ENCODE results near the gene PTGER2.

The PTGER2 gene, protein sequence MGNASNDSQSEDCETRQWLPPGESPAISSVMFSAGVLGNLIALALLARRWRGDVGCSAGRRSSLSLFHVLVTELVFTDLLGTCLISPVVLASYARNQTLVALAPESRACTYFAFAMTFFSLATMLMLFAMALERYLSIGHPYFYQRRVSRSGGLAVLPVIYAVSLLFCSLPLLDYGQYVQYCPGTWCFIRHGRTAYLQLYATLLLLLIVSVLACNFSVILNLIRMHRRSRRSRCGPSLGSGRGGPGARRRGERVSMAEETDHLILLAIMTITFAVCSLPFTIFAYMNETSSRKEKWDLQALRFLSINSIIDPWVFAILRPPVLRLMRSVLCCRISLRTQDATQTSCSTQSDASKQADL

DNA sequence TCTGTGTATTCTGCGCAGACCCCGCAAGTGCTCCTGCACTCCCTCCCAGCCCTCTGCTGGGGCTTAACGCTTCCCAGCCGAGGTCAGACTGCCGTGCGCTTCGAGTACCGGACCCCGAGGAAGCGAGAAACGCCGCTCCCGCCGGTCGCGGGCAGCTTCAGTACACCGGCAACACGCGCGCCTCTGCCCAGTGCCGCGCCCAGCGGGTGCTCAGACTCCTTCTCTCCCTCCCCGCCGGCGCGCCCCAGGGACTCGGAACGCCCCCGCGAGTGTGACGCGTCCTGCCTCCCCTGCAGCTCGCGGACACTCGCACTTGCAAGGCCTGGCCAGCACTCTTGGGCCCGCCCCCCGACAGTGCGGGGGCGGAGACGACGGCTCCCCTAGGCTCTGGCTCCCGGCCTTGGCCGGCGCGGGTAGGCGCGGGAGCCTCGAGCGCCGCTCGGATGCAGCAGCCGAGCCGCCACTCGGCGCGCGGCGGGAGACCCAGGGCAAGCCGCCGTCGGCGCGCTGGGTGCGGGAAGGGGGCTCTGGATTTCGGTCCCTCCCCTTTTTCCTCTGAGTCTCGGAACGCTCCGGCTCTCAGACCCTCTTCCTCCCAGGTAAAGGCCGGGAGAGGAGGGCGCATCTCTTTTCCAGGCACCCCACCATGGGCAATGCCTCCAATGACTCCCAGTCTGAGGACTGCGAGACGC, at the start of gene PTGER2:
TSS of gene PTGER2 (plus strand) at position 410 of the 692 bp plus-strand sequence. CDS start at position 647, 237 bp downstream.
- no peak for DNase-seq

DNA sequence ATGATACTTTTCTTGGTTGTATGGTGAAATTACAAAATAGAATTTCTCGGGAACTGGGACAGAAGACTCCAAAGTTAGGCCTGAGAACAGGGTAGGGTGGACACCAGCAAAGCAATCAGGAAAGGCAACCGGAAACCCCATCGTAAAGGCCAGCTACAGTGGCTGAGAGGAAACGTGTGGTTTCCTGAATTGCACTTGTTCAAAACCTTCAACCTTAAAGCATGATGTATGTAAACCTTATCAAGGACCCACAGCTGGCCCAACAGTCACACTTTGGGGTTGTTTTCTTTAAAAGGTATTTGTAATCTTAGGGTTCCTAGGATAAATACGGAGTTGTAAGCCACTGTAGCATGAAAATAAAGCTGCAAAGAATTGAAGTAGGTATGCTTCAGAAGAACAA, 48.9 kb upstream of the PTGER2 start:
- DNase-seq: no peak

DNA sequence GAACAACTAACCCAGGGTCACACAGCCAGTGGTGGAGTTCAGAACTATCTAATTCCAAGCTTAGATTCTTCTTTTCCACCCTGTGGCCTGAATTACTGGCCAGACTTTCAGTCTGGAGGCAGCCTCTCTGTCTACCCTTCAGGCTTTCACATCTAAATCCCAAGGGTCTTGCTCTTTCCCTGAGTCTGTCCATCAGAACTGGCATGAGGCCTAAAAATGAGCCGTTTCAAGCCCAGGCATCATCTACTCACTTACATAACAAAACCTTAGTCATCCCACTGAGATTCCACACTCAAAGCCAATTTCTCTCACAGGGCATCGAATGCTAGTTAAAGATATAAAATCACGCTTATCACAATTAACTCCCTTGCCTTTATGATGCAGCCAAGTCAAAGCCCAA, 47.9 kb upstream of the PTGER2 start:
- no peak for DNase-seq

DNA sequence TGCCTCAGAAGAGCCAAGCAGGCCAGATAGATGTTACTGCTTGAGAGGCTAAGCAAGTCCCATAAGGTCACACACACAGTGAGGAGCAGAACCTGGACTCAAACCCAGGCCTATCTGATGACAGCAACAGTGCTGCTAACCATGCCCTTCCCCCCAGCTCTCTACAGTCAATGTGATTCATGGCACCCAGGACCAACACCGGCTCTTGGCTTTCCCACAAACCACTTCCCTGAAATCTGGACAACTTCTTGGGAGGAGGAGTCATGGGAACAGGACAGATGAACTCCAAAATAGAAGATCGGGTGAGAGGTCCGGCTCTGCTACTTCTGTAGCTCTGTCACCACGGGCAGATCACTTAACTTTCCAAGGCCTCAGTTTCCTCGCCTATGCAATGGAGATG, 47.3 kb upstream of the PTGER2 start:
- no peak for DNase-seq

DNA sequence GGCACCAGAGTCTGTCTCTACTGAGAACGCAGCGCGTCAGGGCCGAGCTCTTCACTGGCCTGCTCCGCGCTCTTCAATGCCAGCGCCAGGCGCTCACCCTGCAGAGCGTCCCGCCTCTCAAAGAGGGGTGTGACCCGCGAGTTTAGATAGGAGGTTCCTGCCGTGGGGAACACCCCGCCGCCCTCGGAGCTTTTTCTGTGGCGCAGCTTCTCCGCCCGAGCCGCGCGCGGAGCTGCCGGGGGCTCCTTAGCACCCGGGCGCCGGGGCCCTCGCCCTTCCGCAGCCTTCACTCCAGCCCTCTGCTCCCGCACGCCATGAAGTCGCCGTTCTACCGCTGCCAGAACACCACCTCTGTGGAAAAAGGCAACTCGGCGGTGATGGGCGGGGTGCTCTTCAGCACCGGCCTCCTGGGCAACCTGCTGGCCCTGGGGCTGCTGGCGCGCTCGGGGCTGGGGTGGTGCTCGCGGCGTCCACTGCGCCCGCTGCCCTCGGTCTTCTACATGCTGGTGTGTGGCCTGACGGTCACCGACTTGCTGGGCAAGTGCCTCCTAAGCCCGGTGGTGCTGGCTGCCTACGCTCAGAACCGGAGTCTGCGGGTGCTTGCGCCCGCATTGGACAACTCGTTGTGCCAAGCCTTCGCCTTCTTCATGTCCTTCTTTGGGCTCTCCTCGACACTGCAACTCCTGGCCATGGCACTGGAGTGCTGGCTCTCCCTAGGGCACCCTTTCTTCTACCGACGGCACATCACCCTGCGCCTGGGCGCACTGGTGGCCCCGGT, 46.4 kb upstream of the PTGER2 start, which contains the start of gene PTGDR:
TSS of gene PTGDR (plus strand) at position 198 of the 778 bp plus-strand sequence. CDS start at position 315, 117 bp downstream.
- DNase-seq: no peak

DNA sequence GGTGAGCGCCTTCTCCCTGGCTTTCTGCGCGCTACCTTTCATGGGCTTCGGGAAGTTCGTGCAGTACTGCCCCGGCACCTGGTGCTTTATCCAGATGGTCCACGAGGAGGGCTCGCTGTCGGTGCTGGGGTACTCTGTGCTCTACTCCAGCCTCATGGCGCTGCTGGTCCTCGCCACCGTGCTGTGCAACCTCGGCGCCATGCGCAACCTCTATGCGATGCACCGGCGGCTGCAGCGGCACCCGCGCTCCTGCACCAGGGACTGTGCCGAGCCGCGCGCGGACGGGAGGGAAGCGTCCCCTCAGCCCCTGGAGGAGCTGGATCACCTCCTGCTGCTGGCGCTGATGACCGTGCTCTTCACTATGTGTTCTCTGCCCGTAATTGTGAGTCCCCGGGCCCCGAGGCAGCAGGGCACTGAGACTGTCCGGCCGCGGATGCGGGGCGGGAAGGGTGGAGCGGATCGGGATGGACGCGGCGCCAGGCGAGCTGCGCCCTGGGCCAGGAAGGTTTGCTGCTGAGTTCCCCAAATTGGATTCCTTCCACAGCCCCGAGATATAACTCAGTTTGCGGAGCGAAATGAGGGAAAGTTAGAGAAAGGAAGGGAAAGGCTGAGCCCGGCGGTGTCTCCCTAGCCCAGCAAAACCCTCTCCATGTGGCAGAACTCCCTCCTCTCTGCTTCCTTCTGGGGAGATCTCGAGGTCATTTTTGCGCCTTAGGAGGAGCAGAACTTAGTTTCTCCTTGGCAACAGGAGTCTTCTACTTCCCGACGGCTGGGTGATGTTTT, 45.6 kb upstream of the PTGER2 start:
- no peak for DNase-seq

DNA sequence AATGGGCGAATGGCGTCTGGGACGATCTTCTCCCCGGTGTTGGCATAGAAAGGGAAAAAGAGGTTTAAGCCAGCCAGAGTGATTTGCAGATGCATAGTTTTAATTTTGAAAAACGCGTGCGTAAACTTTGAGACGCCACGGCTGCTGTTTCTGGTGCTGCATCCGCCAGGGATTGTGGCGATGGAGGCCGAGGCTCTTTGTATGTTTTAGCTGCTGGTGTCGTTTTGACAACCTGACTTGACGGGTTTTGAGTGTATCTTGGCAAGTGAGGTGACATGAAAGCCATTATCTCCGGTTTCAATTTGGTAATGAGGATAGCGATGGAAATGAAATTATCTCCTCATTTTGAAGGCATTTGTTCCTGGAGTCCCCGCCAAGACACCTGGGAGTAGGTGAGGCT, 45.0 kb upstream of the PTGER2 start:
- DNase-seq: no peak

DNA sequence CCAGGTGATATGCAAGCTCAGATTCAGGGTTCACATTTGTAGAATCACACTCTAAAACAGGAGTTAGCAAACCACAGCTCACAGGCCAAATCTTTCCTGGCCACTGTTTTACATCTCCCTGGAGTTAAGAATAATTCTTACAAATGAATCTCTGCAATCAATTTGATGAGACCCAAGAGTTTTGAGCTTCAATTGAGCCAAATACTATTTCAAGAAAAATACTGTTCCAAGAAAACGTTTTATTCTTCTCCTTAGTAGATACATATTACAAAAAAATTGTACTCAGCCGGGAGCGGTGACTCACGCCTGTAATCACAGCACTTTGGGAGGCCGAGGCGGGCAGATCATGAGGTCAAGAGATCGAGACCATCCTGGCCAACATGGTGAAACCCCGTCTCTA, 44.1 kb upstream of the PTGER2 start:
- DNase-seq: no peak

DNA sequence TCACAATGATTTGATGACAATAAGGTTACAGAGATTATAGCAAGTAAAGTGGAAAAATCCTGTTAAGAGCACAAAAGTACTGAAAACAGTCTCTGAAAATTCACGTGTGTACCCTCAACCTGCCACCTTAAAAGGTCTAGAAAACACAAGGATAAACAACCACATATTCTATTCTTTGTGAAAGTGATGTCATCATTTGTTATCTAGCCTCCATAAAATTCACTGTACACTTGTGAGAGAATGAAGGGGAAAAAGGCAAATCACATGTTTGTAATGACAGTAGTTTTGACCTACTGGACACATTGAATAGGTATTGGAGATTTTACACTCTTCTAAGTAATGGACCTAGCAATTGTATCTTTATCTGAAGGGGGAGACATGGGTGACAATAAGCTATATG, 42.6 kb upstream of the PTGER2 start:
- no peak for DNase-seq

DNA sequence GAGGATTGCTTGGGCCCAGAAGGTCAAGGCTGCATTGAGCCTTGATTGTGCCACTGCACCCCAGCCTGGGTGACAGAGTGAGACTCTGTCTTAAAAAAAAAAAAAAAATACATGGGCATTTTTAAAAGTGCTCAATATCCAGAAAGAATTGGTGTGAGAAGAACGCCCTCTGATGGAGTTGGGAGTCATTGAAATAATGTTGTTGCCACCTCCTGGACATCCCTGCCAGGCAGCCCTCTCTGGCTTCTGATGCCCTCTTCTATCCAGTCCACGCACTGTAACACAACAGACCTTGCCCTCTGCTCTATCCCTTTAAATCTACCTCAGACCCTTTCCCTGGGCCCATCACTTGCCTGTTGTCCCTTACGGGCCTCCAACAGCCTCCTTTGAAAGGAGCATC, 41.7 kb upstream of the PTGER2 start:
- no peak for DNase-seq

DNA sequence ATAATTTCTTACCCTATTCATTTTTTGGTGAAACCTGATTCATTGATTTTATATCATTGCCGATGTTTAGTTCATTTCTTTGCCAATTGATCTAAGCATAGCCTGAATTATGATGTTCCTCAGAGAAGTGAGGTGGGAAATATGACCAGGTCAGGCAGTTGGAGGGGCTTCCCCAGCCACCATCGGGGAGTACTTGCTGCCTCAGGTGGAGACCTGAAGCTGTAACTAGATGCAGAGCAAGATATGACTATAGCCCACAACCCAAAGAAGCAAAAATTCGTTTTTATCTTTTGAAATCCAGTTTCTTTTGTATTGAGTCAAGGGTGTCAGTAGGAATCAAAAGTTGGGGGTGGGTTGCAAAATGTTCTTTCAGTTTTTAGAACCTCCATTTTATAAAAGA, 38.7 kb upstream of the PTGER2 start:
- DNase-seq: no peak

DNA sequence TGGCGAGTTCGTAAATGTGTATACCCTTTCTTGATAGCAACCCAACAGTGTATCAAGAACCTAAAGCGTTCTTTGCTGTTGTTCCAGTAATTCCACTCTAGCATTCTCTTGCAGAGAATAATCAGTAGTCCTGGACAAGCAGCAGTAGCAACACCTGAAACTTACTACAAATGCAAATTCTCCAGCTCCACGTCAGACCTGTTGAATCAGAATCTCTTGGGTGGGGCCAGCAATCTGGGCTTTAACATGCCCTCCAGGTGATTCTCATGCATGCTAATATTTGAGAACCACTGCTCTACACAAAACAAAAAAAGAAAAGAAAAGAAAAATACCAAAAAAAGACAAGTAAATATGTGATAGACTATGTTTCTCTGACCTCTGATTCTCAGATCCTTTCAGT, 36.6 kb upstream of the PTGER2 start:
- no peak for DNase-seq

DNA sequence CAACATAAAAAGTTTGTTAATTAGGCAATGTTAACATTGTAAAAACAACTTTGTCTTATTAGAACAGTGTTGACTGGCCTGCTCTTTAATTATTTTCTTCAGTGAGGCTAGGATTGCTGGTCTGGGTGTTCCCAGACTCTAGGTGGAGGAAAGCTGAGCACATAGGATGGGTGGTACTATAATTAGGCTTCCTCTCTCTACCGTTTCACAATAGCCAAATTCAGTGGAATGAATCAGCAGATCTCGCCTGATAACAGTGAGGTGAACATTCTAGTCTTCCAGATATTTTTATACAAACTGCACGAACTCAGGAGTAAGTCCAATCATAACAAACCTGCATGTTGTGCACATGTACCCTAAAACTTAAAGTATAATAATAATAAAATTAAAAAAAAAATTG, 34.7 kb upstream of the PTGER2 start:
- DNase-seq: no peak

DNA sequence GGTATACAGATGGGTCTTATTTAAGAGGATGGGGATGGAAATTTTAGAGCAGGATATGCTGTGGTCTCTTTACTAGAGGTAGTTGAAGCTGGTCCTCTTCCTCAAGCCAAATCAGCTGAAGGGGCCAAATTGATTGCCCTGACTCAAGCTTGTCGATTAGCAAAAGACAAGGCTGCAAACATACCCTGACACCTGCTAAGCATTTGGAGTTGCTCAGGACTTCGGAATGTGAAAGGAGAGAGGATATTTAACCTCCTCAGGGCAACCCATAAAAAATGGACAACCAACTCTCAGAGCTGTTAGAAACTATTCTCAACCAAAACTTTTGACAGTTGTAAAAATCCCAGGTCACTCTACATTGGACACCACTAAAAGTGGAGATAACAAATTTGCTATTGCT, 31.0 kb upstream of the PTGER2 start:
- no peak for DNase-seq

DNA sequence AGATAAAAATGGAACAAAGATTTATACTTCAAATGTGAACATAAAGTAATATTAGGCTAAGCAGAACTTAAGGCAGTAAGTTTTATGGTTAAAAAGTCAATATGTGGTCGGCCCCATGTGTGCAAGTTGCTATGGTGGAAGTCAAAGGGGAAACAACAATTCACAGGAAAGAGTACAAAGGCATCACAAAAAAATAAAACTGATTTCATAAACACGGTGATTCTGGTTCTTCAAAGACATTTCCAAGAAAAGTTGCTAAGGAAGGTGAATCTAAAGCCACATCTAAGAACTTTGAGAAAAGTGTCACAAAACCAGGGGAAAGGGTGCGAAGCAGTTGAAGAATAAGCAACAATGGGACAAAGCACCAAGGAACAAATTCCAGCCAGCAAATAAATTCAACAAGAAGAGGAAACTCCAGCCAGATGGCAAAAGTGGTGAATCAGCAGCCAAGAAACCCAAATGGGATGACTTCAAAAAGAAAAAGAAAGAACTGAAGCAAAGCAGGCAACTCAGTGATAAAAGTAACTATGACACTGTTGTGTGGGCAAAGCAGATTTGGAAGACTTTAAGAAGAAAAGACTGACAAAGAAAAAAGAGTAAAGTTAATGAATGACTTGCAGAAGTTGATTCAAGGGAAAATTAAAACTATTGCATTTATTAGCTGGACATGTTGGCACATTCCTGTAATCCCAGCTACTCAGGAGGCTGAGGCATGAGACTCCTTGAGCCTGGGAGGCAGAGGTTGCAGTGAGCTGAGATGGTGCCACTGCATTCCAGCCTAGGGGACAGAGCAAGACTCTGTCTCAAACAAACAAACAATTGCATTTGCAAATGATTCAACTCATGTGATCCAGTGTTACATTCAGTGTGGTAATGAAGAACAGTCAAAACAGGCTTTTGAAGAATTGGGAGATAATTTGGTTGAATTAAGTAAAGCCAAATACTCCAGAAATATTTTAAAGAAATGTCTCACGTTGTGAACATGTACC, 27.2 kb upstream of the PTGER2 start:
- no peak for DNase-seq

DNA sequence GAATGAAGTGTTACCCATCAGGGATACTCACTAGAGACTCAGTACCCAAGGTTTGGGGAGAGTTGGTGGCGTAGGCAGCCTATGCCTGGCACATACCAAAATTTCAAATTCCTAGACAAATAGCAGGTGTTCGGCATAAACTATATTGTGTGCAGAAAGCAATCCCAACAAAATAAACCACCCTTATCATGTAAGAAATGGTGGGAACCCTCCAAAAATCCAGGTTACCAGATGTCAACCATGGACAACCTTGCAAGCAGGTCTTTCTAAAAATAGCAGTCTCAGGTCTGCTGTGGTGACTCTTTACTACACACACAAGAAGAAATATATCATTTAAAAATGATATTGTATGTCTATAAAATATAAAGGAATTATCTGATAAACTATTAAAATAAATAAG, 17.7 kb upstream of the PTGER2 start:
- DNase-seq: no peak

DNA sequence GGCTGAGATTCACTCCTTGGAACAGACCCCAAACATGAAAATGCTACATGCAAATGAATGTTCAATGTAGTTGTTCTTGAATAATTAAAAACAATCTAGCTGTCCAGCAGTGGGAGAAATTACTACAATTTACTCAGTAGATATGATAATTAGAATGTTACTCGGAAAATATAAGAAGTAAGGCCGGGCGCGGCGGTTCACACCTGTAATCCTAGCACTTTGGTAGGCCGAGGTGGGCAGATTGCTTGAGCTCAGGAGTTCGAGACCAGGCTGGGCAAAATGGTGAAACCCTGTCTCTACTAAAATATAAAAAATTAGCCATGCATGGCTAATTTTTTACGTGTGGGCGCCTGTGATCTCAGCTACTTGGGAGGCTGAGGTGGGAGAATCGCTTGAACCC, 15.3 kb upstream of the PTGER2 start:
- DNase-seq: no peak

DNA sequence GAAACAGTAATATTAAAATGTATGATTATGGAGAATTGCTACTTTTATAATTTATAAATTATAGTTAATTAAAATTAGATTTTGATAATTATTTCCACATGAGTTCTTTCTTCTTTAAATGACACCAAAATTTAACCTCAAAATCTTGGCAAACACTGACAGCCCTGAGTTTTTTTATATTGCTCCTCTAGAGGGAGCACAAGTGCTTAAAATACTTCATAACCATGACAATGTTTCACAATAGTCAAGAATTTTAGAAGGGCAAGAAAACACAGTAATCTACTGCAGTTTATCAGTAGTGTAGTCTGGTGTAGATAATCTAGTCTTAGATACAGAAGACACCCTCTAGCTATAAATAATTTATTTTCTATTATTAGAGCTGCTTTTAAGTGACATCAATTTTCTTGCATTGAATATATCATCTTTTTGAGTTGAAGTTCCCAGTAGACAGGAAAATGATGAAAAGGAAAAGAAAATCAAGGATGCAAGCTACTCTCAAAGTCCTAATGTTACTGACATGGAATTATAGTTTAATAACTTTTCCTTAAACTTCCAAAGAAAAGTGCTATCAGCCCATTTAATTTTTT, 14.3 kb upstream of the PTGER2 start:
- DNase-seq: no peak

DNA sequence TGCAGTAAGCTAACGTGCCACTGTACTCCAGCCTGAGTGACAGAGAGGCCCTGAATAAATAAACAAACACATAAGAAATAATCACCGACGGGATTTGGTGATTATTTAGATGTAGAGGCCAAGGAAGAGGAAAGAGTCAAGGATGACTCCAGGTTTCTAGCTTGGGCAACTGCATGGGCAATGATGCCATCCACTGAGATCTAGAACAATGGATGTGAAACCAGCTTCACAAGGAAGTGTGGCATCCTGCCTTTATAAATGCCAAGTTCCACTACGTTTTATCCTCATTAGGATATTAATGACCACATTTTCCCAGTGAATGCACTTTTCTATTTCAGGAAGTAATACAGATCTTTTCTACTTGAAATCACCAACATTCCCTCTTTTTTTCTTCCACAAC, 10.9 kb upstream of the PTGER2 start:
- DNase-seq: no peak

DNA sequence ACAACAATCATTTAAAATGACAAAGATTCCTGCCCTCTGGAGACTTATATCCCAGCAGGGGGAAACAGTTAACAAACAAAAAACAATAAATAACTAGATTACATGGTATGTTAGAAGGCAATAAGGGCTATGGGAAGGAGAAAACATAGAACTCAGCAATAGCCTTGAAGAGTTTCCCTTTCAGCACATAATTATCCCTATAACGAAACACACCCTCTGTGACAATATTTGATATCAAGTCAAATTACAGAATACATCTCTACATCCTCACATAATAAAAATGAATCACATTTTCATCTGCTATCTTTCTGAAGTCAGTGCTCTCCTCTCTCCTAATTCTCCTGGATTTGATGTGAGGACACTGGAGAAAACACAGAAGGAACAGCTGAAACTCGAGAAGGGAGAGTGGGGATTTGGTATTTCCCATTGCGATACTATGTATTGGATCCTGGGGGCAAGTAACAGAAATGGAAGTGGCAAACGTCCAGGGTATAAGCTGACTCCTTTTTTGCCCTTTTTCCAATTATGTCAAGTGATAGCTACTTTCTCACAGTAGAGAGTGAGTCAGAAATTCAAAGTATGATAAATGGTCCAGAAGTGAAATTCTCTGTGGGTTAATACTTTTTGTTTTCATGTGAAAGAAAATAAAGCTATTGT, 9.7 kb upstream of the PTGER2 start:
- no peak for DNase-seq

DNA sequence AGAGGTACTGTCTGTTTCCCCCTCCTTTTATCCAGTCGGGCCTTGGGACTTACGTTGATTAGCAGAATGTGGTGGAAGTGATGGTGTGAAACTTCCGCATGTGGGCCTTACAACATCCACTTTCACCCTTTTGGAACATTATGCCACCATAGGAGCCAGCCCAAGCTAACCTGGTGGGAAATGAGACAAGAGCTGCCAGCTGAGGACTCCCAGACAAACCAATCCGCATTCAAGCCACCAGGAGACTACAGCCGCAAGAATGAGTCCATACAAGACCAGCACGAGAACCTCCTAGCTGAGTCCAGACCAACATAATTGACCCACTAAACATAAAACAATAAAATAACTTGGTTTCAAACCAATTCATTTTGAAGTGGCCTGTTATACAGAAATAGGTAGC, 9.1 kb upstream of the PTGER2 start:
- DNase-seq: no peak

Data from NCI-H1417 treated with DMSO at 0.1 percent for 48 hours (cell line).